Osteoblast (primary cell): ENCODE results near the gene WTAP. TPM values are rescaled to one million over a fixed set of nuclear protein-coding genes. Genes with fewer than 3 reads are reported as not detected.

ENCODE experiments used
- DNase-seq: peaks from one replicate; pipeline ENCODE4 v3.0.0; 2011; ENCODE audit warnings: low spot score, mixed read lengths; ENCODE audit not compliant: insufficient read length; ENCODE audit errors: missing footprints
- H2AFZ ChIP-seq: 2 replicates; pipeline ENCODE4 v1.6.0; 2011; ENCODE audit warnings: mild to moderate bottlenecking, low read length
- H3K27ac ChIP-seq: 2 replicates; pipeline ENCODE4 v1.5.1; 2011; ENCODE audit warnings: mild to moderate bottlenecking, low read depth, low read length, moderate library complexity
- H3K27me3 ChIP-seq: 2 replicates; pipeline ENCODE4 v1.6.0; 2012; ENCODE audit warnings: mild to moderate bottlenecking, control low read depth, inconsistent platforms, low read length, moderate library complexity; ENCODE audit not compliant: insufficient read depth
- H3K36me3 ChIP-seq: 2 replicates; pipeline ENCODE4 v1.5.1; 2011; ENCODE audit warnings: mild to moderate bottlenecking, low read length, control low read depth, moderate library complexity; ENCODE audit not compliant: insufficient read depth
- H3K4me1 ChIP-seq: 2 replicates; pipeline ENCODE4 v1.5.1; 2011; ENCODE audit warnings: mild to moderate bottlenecking, low read length, control low read depth, moderate library complexity; ENCODE audit not compliant: insufficient read depth
- H3K4me2 ChIP-seq: 2 replicates; pipeline ENCODE4 v1.6.0; 2011; ENCODE audit warnings: mild to moderate bottlenecking, low read length; ENCODE audit not compliant: insufficient read depth
- H3K4me3 ChIP-seq: fragments of 200-600 bp; sonication (generic); 3 replicates; pipeline ENCODE4 v1.5.1; 2012; ENCODE audit warnings: mild to moderate bottlenecking, low read length, inconsistent platforms; ENCODE audit not compliant: insufficient read depth
- H3K79me2 ChIP-seq: 2 replicates; pipeline ENCODE4 v1.6.0; 2012; ENCODE audit warnings: mild to moderate bottlenecking, low read length, control low read depth, inconsistent platforms; ENCODE audit not compliant: insufficient read depth
- H3K9me3 ChIP-seq: 2 replicates; pipeline ENCODE4 v1.5.1; 2011; ENCODE audit warnings: low read depth, low read length, control low read depth
- H4K20me1 ChIP-seq: 2 replicates; pipeline ENCODE4 v1.6.0; 2012; ENCODE audit warnings: mild to moderate bottlenecking, low read length, control low read depth; ENCODE audit not compliant: insufficient read depth
- total RNA-seq: library from RNA; depleted of rRNA; stranded (reverse); fragments of >200 nt; gene quantifications from 2 replicates; pipeline ENCODE4 v1.2.3, GENCODE V29; 2012
- TF ChIP-seq, protein P1 (sequence below): IDR thresholded peaks from 2 replicates; pipeline ENCODE4 v1.5.1; 2011; ENCODE audit warnings: mild to moderate bottlenecking, low read depth, low read length, moderate library complexity; ENCODE audit errors: extremely low read depth

WTAP gene
- total RNA-seq, 1 donor: 119 TPM

DNA sequence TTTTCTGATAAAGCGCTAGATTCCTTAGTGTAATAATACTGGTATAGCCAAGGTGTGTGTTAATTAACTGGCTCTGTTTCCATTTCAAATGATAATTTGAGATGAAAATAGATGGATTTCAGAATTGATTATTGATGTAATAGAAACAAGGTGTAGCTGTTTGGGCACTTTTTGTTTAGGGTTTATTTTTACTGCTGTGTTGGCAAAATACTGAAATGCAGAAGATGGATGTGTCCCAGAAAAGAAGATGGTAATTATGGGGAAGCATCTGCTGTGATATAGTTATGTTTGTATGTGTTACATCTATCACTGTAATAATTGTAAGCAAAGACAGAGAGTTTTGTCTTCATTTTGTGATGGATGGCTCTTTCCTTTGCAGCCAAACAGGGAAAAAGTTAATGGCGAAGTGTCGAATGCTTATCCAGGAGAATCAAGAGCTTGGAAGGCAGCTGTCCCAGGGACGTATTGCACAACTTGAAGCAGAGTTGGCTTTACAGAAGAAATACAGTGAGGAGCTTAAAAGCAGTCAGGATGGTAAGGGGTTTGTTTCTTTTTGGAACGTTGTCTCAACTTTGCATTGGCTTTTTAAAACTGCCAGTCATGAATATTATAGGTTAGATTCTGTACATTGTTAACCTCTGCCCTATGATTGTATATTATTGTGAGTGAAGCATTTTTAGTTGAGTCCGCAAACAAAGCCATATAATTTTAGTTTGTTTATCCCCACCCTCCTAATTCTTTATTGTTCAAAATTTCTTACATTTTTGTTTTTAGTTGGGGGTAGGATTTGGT, 26.0 kb downstream of the WTAP start:
- H4K20me1 ChIP-seq: peaks cover under 1% of the 10 kb centered on the region
- no peak for DNase-seq
- no peak overlapping the region for H3K27ac ChIP-seq
- H3K36me3 ChIP-seq: peaks cover 93% of the 10 kb centered on the region
- peaks cover 36% of the 10 kb centered on the region for H3K79me2 ChIP-seq
- TF ChIP-seq, protein P1, sequence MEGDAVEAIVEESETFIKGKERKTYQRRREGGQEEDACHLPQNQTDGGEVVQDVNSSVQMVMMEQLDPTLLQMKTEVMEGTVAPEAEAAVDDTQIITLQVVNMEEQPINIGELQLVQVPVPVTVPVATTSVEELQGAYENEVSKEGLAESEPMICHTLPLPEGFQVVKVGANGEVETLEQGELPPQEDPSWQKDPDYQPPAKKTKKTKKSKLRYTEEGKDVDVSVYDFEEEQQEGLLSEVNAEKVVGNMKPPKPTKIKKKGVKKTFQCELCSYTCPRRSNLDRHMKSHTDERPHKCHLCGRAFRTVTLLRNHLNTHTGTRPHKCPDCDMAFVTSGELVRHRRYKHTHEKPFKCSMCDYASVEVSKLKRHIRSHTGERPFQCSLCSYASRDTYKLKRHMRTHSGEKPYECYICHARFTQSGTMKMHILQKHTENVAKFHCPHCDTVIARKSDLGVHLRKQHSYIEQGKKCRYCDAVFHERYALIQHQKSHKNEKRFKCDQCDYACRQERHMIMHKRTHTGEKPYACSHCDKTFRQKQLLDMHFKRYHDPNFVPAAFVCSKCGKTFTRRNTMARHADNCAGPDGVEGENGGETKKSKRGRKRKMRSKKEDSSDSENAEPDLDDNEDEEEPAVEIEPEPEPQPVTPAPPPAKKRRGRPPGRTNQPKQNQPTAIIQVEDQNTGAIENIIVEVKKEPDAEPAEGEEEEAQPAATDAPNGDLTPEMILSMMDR: no peak
- H2AFZ ChIP-seq: no peak overlapping the region
- no peaks in the 10 kb centered on the region for H3K9me3 ChIP-seq
- no peak overlapping the region for H3K4me2 ChIP-seq
- H3K4me1 ChIP-seq: peaks cover 3% of the 10 kb centered on the region
- H3K27me3 ChIP-seq: no peaks in the 10 kb centered on the region
- no peak overlapping the region for H3K4me3 ChIP-seq

- no peak overlapping the region for H3K4me3 ChIP-seq
- peak overlapping the region; percentile 46 for H3K27ac ChIP-seq
- peaks cover 32% of the 10 kb centered on the region for H3K79me2 ChIP-seq
- H3K36me3 ChIP-seq: peaks cover 86% of the 10 kb centered on the region
- no peak for DNase-seq
- peaks cover 8% of the 10 kb centered on the region for H3K4me1 ChIP-seq
- no peaks in the 10 kb centered on the region for H3K27me3 ChIP-seq
- H4K20me1 ChIP-seq: peaks cover 3% of the 10 kb centered on the region
- no peak overlapping the region for H3K4me2 ChIP-seq
- TF ChIP-seq, protein P1: no peak
- no peak overlapping the region for H2AFZ ChIP-seq
- no peaks in the 10 kb centered on the region for H3K9me3 ChIP-seq
Measured at GRCh38 chr6:159754401-159754800, 27.1 kb downstream of the WTAP start.

- H3K4me3 ChIP-seq: no peak overlapping the region
- no peak overlapping the region for H2AFZ ChIP-seq
- no peaks in the 10 kb centered on the region for H3K9me3 ChIP-seq
- H3K4me1 ChIP-seq: peaks cover 15% of the 10 kb centered on the region
- peaks cover 78% of the 10 kb centered on the region for H3K36me3 ChIP-seq
- peaks cover 33% of the 10 kb centered on the region for H3K79me2 ChIP-seq
- TF ChIP-seq, protein P1: no peak
- no peak overlapping the region for H3K4me2 ChIP-seq
- H4K20me1 ChIP-seq: peaks cover 3% of the 10 kb centered on the region
- H3K27ac ChIP-seq: peak overlapping the region; percentile 46
- no peaks in the 10 kb centered on the region for H3K27me3 ChIP-seq
- DNase-seq: no peak
Measured at GRCh38 chr6:159754959-159755914, 27.9 kb downstream of the WTAP start.

- H3K4me3 ChIP-seq: no peak overlapping the region
- TF ChIP-seq, protein P1: no peak
- no peak overlapping the region for H2AFZ ChIP-seq
- H3K27ac ChIP-seq: no peak overlapping the region
- peaks cover 65% of the 10 kb centered on the region for H3K36me3 ChIP-seq
- H3K4me2 ChIP-seq: no peak overlapping the region
- no peaks in the 10 kb centered on the region for H3K27me3 ChIP-seq
- no peaks in the 10 kb centered on the region for H3K9me3 ChIP-seq
- peaks cover 3% of the 10 kb centered on the region for H4K20me1 ChIP-seq
- H3K4me1 ChIP-seq: peaks cover 27% of the 10 kb centered on the region
- peaks cover 28% of the 10 kb centered on the region for H3K79me2 ChIP-seq
- DNase-seq: no peak
Measured at GRCh38 chr6:159756508-159756907, 29.2 kb downstream of the WTAP start.
